HG02623 (cell line): ENCODE results near the gene ANKRD33B.
"Not testable (repeated sequence)": the region's sequence is repeated elsewhere in the genome, so short reads cannot be mapped to it uniquely, and the experiment has no call there.

ENCODE experiments used
- ATAC-seq: cut with Tn5 transposase; IDR thresholded peaks from one replicate; pipeline ENCODE4 v1.9.1; 2021; ENCODE audit warnings: moderate library complexity; ENCODE audit not compliant: unreplicated experiment

Gene ANKRD33B

GRCh38 chr5:10591966-10592365, 28.1 kb downstream of the ANKRD33B start:
- no peak for ATAC-seq

GRCh38 chr5:10592601-10593000, 28.7 kb downstream of the ANKRD33B start:
- peak; percentile 44 for ATAC-seq

- ATAC-seq = no peak
These were observed 29.8 kb downstream of the ANKRD33B start for GRCh38 chr5:10593531-10594181.

- no peak for ATAC-seq
These were observed 30.8 kb downstream of the ANKRD33B start for GRCh38 chr5:10594591-10595210.

GRCh38 chr5:10595293-10595671, 31.4 kb downstream of the ANKRD33B start:
- ATAC-seq = no peak

- ATAC-seq = peak; percentile 47
These were observed 31.9 kb downstream of the ANKRD33B start for GRCh38 chr5:10595672-10596309.

- no peak for ATAC-seq
These were observed 32.4 kb downstream of the ANKRD33B start for GRCh38 chr5:10596310-10596703.

GRCh38 chr5:10596886-10597451, 33.1 kb downstream of the ANKRD33B start:
- ATAC-seq = no peak

GRCh38 chr5:10599113-10599512, 35.2 kb downstream of the ANKRD33B start:
- no peak for ATAC-seq

- no peak for ATAC-seq
These were observed 36.0 kb downstream of the ANKRD33B start for GRCh38 chr5:10599862-10600284.

GRCh38 chr5:10600626-10601245, 36.9 kb downstream of the ANKRD33B start:
- ATAC-seq = peak; percentile 76

GRCh38 chr5:10601246-10602030, 37.6 kb downstream of the ANKRD33B start:
- peak; percentile 40 for ATAC-seq

GRCh38 chr5:10602031-10602806, 38.3 kb downstream of the ANKRD33B start:
- ATAC-seq = no peak

- no peak for ATAC-seq
These were observed 41.1 kb downstream of the ANKRD33B start for GRCh38 chr5:10604975-10605374.

GRCh38 chr5:10606632-10607022, 42.8 kb downstream of the ANKRD33B start:
- not testable (repeated sequence) for ATAC-seq

- peak; percentile 80 for ATAC-seq
These were observed 43.3 kb downstream of the ANKRD33B start for GRCh38 chr5:10607023-10607665.

- peak; percentile 63 for ATAC-seq
These were observed 43.8 kb downstream of the ANKRD33B start for GRCh38 chr5:10607666-10608073.

GRCh38 chr5:10608081-10608480, 44.2 kb downstream of the ANKRD33B start:
- not testable (repeated sequence) for ATAC-seq

- no peak for ATAC-seq
These were observed 46.2 kb downstream of the ANKRD33B start for GRCh38 chr5:10610058-10610457.
